ENCODE results near the gene ZNF606. TPM values are rescaled to one million over a fixed set of nuclear protein-coding genes. Genes with fewer than 3 reads are reported as not detected.

The ZNF606 gene
- total RNA-seq, 1 donor from 2014 or later: 39.1 TPM

GRCh38 chr19:57927587-57927986, 75.0 kb downstream of the ZNF606 start:
- no peak for DNase-seq (ENCODE audit: extremely low spot score, unreplicated experiment)
- Mint-ChIP-seq H3K27me3 (no peaks in the 10 kb centered on the region), H3K9me3 (peaks cover 17% of the 10 kb centered on the region), H3K27ac (no peak overlapping the region), H3K4me1 (ENCODE audit: unreplicated experiment) (no peaks in the 10 kb centered on the region), H3K4me3 (no peak overlapping the region), H3K36me3 (peaks cover 71% of the 10 kb centered on the region)
- TF ChIP-seq CTCF (conservative IDR thresholded peaks at IDR 0.05): no peak

Other genes with a start within 250 kb of the ZNF606 start
- gene ZNF586, start 233.1 kb downstream of the ZNF606 start, total RNA-seq (ENCODE audit: low replicate concordance): 19.6 and 25.3 TPM in 2 replicates
- 19.0 and 30.4 TPM in 2 replicates for gene ZNF552, start 187.9 kb downstream of the ZNF606 start, total RNA-seq (ENCODE audit: low replicate concordance)
- 20.9 and 25.5 TPM in 2 replicates for gene ZNF587B, start 172.5 kb downstream of the ZNF606 start, total RNA-seq (ENCODE audit: low replicate concordance)
- gene ZNF587, start 153.0 kb downstream of the ZNF606 start, total RNA-seq (ENCODE audit: low replicate concordance): 48.2 and 61.3 TPM in 2 replicates
- 28.2 and 38.3 TPM in 2 replicates for gene ZNF814, start 113.8 kb downstream of the ZNF606 start, total RNA-seq (ENCODE audit: low replicate concordance)
- 20.8 and 26.8 TPM in 2 replicates for gene ZNF417, start 86.2 kb downstream of the ZNF606 start, total RNA-seq (ENCODE audit: low replicate concordance)
- 14.3 and 24.6 TPM in 2 replicates for gene ZNF418, start 67.4 kb downstream of the ZNF606 start, total RNA-seq (ENCODE audit: low replicate concordance)
- 10.2 and 10.4 TPM in 2 replicates for gene ZNF256, start 55.1 kb downstream of the ZNF606 start, total RNA-seq (ENCODE audit: low replicate concordance)
- 1.0 and 2.5 TPM in 2 replicates for gene C19orf18, start 28.3 kb downstream of the ZNF606 start, total RNA-seq (ENCODE audit: low replicate concordance)
- 0.95 and 1.9 TPM in 2 replicates for gene ZSCAN1, start 31.2 kb upstream of the ZNF606 start, total RNA-seq (ENCODE audit: low replicate concordance)
- 12.0 and 13.1 TPM in 2 replicates for gene ZNF135, start 56.5 kb upstream of the ZNF606 start, total RNA-seq (ENCODE audit: low replicate concordance)
- 59.0 and 82.4 TPM in 2 replicates for gene ZSCAN18, start 95.4 kb upstream of the ZNF606 start, total RNA-seq (ENCODE audit: low replicate concordance)
- 12.5 and 14.5 TPM in 2 replicates for gene ZNF329, start 148.0 kb upstream of the ZNF606 start, total RNA-seq (ENCODE audit: low replicate concordance)
- gene ZNF274, start 180.2 kb upstream of the ZNF606 start, total RNA-seq (ENCODE audit: low replicate concordance): 27.2 and 34.1 TPM in 2 replicates
- 52.0 and 52.5 TPM in 2 replicates for gene ZNF544, start 226.1 kb upstream of the ZNF606 start, total RNA-seq (ENCODE audit: low replicate concordance)